Testis (tissue), 3 donors: ENCODE results near the gene DPYSL3. TPM values are rescaled to one million over a fixed set of nuclear protein-coding genes. Genes with fewer than 3 reads are reported as not detected.

Experiments
- DNase-seq: peaks from one replicate; pipeline ENCODE4 v3.0.0-alpha.2; 2019
- H3K27ac ChIP-seq, 2 donors: fragments of 200-600 bp; sonication (generic); one replicate each; pipeline ENCODE4 v1.5.1; 2019
- H3K27me3 ChIP-seq: fragments of 200-600 bp; sonication (generic); one replicate; pipeline ENCODE4 v1.5.1; 2019
- H3K36me3 ChIP-seq: fragments of 200-600 bp; sonication (generic); one replicate; pipeline ENCODE4 v1.5.1; 2017; ENCODE audit warnings: low read depth; ENCODE audit errors: missing control alignments
- H3K4me1 ChIP-seq: fragments of 200-600 bp; sonication (generic); one replicate; pipeline ENCODE4 v1.5.1; 2019
- H3K4me3 ChIP-seq, 2 donors: fragments of 200-600 bp; sonication (generic); one replicate each; pipeline ENCODE4 v1.5.1; 2017 to 2019
- H3K9me3 ChIP-seq: fragments of 200-600 bp; sonication (generic); one replicate; pipeline ENCODE4 v1.5.1; 2017
- CTCF ChIP-seq, 3 experiments: fragments of 450-650 bp in 2 of 3; fragments of 200-600 bp in 1 of 3; sonication (generic) in 1 of 3; IDR thresholded peaks; one replicate each; pipeline ENCODE4 v1.5.1; 2016 to 2019; ENCODE audit warnings: antibody characterized with exemption in 3 of 3, mild to moderate bottlenecking in 2 of 3, moderate library complexity in 1 of 3
- POLR2A ChIP-seq: fragments of 450-650 bp; IDR thresholded peaks from one replicate; pipeline ENCODE4 v1.6.1; 2017; ENCODE audit warnings: antibody characterized with exemption, mild to moderate bottlenecking, moderate library complexity
- WGBS, 2 donors: methylation state at CpG; one replicate each; pipeline ENCODE4 v1.1.5; 2018; 5-methylcytosine and 5-hydroxymethylcytosine counted together
- intact Hi-C: fragments of 100-400 bp; cut with DNase I; formaldehyde crosslinking; loops from one replicate; pipeline ENCODE4 v1.15.1; 2023; ENCODE audit warnings: low total_unique reads
- polyA plus RNA-seq: library from polyadenylated mRNA; stranded (reverse); fragments of 350-450 nt; fragmentation: Illumina TruSeq; extraction: RNeasy Lipid Tissue Mini Kit (QIAGEN cat#74804); gene quantifications from one replicate; pipeline ENCODE4 v1.2.3, GENCODE V29; 2014; ENCODE audit warnings: low read depth, low replicate concordance; ENCODE audit not compliant: insufficient read depth
- total RNA-seq, 2 donors: library from RNA; depleted of rRNA; stranded (reverse); fragments of >200 nt; gene quantifications; one replicate each; pipeline ENCODE4 v1.2.3, GENCODE V29; 2016

DPYSL3 gene
- total and polyA plus RNA-seq, 3 donors from 2014 or later, result 42.5 to 71.6 (median 68.9) TPM

- Histone ChIP-seq H3K27ac (no peak overlapping the region), H3K4me1 (no peaks in the 10 kb centered on the region), H3K27me3 (no peaks in the 10 kb centered on the region), H3K4me3 (no peak overlapping the region), H3K9me3 (no peaks in the 10 kb centered on the region), H3K36me3 (no peaks in the 10 kb centered on the region)
- TF ChIP-seq CTCF (IDR thresholded peaks at IDR 0.05), result no peak
- TF ChIP-seq POLR2A, result no peak
- 83 to 97% methylated on average over 1 of the region's 1 CpG for WGBS, 2 donors
- DNase-seq, result no peak
- intact Hi-C loops, result no loop called here
Observed at GRCh38 chr5:147467973-147468508, 41.8 kb downstream of the DPYSL3 start.

GRCh38 chr5:147466360-147466980 lies 43.4 kb downstream of the DPYSL3 start:
- no peaks in the 10 kb centered on the region for H3K36me3 ChIP-seq
- WGBS, 2 donors, result 56 to 63% methylated on average over 6 of the region's 6 CpGs
- DNase-seq, result no peak
- H3K27ac ChIP-seq, result peak overlapping the region in 1 of 2 donors; percentile 21
- no peaks in the 10 kb centered on the region for H3K9me3 ChIP-seq
- H3K4me3 ChIP-seq, result no peak overlapping the region
- intact Hi-C loops, result no loop called here
- no peaks in the 10 kb centered on the region for H3K4me1 ChIP-seq
- H3K27me3 ChIP-seq, result no peaks in the 10 kb centered on the region
- no peak for TF ChIP-seq POLR2A
- no peak for TF ChIP-seq CTCF (IDR thresholded peaks at IDR 0.05)

DNA sequence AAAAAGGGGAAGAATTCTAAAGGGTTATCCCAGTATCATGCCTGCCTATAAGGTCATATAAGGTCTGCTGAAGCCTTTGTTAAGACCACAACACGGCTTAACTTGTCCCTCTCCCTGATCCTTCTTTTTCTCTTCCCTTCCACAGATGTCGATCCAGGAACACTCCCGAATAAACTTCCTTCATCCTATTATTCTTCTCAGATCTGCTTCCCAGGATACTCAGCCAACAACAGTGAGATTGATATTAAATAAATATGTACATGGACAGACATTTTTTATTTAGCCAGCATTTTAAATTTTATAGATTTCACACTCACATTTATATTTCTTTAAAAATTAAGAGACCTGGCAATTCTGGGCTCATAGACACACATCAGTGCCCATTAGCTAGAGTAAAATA lies 44.1 kb downstream of the DPYSL3 start:
- 89 to 90% methylated on average over 3 of the region's 3 CpGs for WGBS, 2 donors
- H3K36me3 ChIP-seq, result no peaks in the 10 kb centered on the region
- H3K9me3 ChIP-seq, result no peaks in the 10 kb centered on the region
- H3K27ac ChIP-seq, result no peak overlapping the region
- intact Hi-C loops, result no loop called here
- no peak overlapping the region for H3K4me3 ChIP-seq
- no peaks in the 10 kb centered on the region for H3K27me3 ChIP-seq
- no peaks in the 10 kb centered on the region for H3K4me1 ChIP-seq
- TF ChIP-seq POLR2A (no peak), CTCF (IDR thresholded peaks at IDR 0.05) (no peak)
- DNase-seq, result no peak

GRCh38 chr5:147464211-147464610 lies 45.7 kb downstream of the DPYSL3 start:
- H3K27ac ChIP-seq, result no peak overlapping the region
- H3K36me3 ChIP-seq, result no peaks in the 10 kb centered on the region
- H3K4me3 ChIP-seq, result no peak overlapping the region
- 68 to 73% methylated on average over 5 of the region's 5 CpGs for WGBS, 2 donors
- H3K4me1 ChIP-seq, result no peaks in the 10 kb centered on the region
- TF ChIP-seq POLR2A, result no peak
- TF ChIP-seq CTCF (IDR thresholded peaks at IDR 0.05), result peak in 2 of 3 experiments; percentile 25 to 46
- intact Hi-C loops, result no loop called here
- no peaks in the 10 kb centered on the region for H3K9me3 ChIP-seq
- DNase-seq, result peak; percentile 36
- H3K27me3 ChIP-seq, result no peaks in the 10 kb centered on the region

DNA sequence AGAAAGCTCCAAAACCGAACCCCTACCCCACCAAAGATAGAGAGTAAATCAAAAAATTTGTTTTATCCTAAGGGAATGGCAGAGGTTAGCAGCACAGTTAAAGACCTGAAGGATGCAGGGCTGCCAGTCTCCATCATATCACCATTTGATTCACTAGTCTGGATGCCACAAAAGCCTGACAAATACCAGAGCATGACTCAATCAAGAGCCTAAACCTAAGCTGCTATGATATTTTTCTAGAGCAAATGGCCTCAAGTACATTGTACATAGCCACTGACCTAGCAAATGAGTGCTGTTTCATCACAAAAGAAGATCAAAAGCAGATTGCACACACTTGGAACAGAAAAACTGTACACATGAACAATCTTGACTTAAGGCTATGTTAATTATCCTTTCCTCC lies 48.0 kb downstream of the DPYSL3 start:
- Histone ChIP-seq H3K27me3 (no peaks in the 10 kb centered on the region), H3K36me3 (no peaks in the 10 kb centered on the region), H3K27ac (no peak overlapping the region), H3K4me3 (no peak overlapping the region), H3K4me1 (no peaks in the 10 kb centered on the region), H3K9me3 (no peaks in the 10 kb centered on the region)
- DNase-seq, result no peak
- TF ChIP-seq POLR2A (no peak), CTCF (IDR thresholded peaks at IDR 0.05) (no peak)
- intact Hi-C loops, result no loop called here
- 82 to 97% methylated on average over 1 of the region's 1 CpG for WGBS, 2 donors
